COLO668 (cell line): Measurements from ENCODE around the gene SYT9.
"Not testable (repeated sequence)": the region's sequence is repeated elsewhere in the genome, so short reads cannot be mapped to it uniquely, and the experiment has no call there.

Experiments
- DNase-seq: peaks from one replicate; lab custom pipeline; 2025; ENCODE audit not compliant: unreplicated experiment; lab: John Stamatoyannopoulos, UW

The SYT9 gene

GRCh38 chr11:7499081-7499480, 247.4 kb downstream of the SYT9 start:
- DNase-seq, result no peak

- no peak for DNase-seq
Measured at GRCh38 chr11:7500251-7500650, 248.5 kb downstream of the SYT9 start.

- DNase-seq, result no peak
Measured at GRCh38 chr11:7501251-7501650, 249.5 kb downstream of the SYT9 start.

GRCh38 chr11:7501894-7502293, 250.2 kb downstream of the SYT9 start:
- no peak for DNase-seq

- no peak for DNase-seq
Measured at GRCh38 chr11:7506243-7506642, 254.5 kb downstream of the SYT9 start.

- no peak for DNase-seq
Measured at GRCh38 chr11:7508087-7508486, 256.4 kb downstream of the SYT9 start.

GRCh38 chr11:7509966-7510365, 258.3 kb downstream of the SYT9 start:
- DNase-seq, result no peak

- peak; percentile 54 for DNase-seq
Measured at GRCh38 chr11:7511401-7511800, 259.7 kb downstream of the SYT9 start.

GRCh38 chr11:7512525-7513233, 261.0 kb downstream of the SYT9 start:
- DNase-seq, result no peak

- peak; percentile 80 for DNase-seq
Measured at GRCh38 chr11:7513234-7514098, 261.8 kb downstream of the SYT9 start, which contains the start of gene PPFIBP2. TSS of gene PPFIBP2 (plus strand) at chr11:7513999. CDS start at chr11:7549476, 35,477 bp downstream.

GRCh38 chr11:7514099-7514591, 262.4 kb downstream of the SYT9 start:
- peak; percentile 32 for DNase-seq

GRCh38 chr11:7515447-7515886, 263.8 kb downstream of the SYT9 start:
- no peak for DNase-seq

- DNase-seq, result no peak
Measured at GRCh38 chr11:7516475-7516874, 264.8 kb downstream of the SYT9 start.

- DNase-seq, result not testable (repeated sequence)
Measured at GRCh38 chr11:7517743-7518142, 266.0 kb downstream of the SYT9 start.
